ENCODE measurements around the gene BRME1. TPM values are rescaled to one million over a fixed set of nuclear protein-coding genes. Genes with fewer than 3 reads are reported as not detected.
A peak's percentile ranks its signal among the peaks of the same experiment; 100 is the strongest.

The BRME1 gene
- 1 to 10 TPM in 7 of 8 experiments, under 1 TPM in 1; 0.51 to 5.2 (median 3.2) TPM for total RNA-seq

DNA sequence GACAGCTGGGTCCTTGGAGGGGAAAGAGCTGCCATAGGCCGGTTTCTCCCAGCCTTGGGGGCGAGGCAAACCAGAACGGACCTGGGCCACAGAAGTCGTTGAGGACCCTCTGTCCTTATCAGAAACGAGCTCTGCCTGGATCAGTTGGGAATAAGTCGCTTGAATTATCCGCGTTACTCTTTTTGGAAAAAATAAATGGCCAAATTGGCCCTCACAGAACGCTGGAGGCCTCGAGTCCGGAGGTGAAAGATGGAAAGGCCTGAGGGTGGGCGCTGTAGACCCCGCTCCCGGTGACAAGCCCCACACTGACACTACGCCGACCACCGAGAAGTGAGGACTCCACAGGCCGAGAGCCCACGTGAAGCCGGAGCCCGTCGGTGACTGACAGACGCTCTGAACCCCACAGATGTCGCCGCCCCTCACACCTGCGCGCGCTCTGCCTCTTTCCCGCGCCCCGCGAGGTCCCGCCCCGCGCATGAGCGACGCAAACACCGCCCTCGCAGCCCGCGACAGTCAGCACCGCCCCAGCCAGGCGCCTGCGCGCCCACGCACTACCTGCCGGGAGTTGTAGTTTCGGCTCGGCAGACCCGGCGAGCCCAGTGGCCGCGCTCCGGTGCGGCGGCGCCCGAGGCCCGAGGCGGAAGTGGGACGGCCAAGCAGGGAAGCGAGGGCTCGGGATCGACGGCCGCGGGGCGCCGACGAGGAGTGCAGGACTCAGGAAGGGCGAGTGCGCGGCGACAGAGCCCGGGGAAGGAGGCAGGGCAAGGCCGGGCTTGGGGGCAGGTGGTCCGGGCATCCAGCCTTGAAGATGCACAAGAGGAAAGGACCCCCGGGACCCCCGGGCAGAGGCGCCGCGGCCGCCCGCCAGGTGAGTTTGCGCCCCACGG is at the start of gene BRME1, which contains the start of gene CC2D1A:
Gene BRME1 (minus strand): TSS at position 484 of the 887 bp plus-strand sequence. CDS start 1,225 bp downstream, outside the sequence.
Gene CC2D1A (plus strand): TSS at position 568 of the 887 bp plus-strand sequence. CDS start 241 bp downstream, at position 809.
- 0 to 42% (median 18%) methylated on average over 3 to 29 of the region's 86 CpGs; no CpG with 5 or more reads in 3 of the 10 experiments for WGBS, 10 experiments
- Histone ChIP-seq H3K4me3 (peak within 1 kb of the TSS; percentile 63 to 97 (median 73)), H3K4me1 (replicated peaks in 1 of 2) (peaks cover 0 to 5% of the 10 kb centered on the region in 2 donors), H3K27ac (no peak within 1 kb of the TSS)
- in situ Hi-C loops (cut with MboI; ENCODE audit: low pct_unique_long_range_greater_than_20kb in 2 of 9, low sequenced_read_pairs in 9 of 9, unreplicated experiment in 9 of 9), result no loop called here
- peak; percentile 99 to 100 (median 100) for ATAC-seq (replicated peaks in 6 of 8)

DNA sequence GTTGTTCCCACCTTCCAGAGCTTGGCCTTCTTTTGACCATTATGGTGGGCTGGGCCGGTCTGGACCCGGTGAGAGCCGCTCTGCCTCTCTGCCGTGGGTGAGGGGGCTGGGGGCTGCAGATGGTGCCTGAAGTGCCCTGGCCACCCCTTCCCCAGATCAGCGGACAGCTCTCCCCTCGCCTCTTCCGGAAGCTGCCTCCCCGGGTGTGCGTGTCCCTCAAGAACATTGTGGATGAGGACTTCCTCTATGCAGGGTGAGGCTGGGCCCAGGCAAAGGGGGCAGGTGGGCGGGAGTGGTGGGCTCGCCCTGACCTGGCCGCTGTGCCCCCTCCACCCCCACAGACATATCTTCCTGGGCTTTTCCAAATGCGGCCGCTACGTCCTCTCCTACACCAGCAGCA is 48.3 kb upstream of the BRME1 start:
- WGBS, 10 experiments, result 60 to 100% (median 95%) methylated on average over 1 to 8 of the region's 15 CpGs; no CpG with 5 or more reads in 6 of the 10 experiments
- ATAC-seq (replicated peaks in 6 of 8), result no peak
- no peak overlapping the region for H3K27ac ChIP-seq
- H3K4me1 ChIP-seq (replicated peaks in 1 of 2), result peaks cover 6 to 8% of the 10 kb centered on the region in 2 donors
- in situ Hi-C loops (cut with MboI; ENCODE audit: low pct_unique_long_range_greater_than_20kb in 2 of 9, low sequenced_read_pairs in 9 of 9, unreplicated experiment in 9 of 9), result no loop called here
- no peak overlapping the region for H3K4me3 ChIP-seq

- Histone ChIP-seq H3K27ac (peak overlapping the region; percentile 93 to 95), H3K4me1 (replicated peaks in 1 of 2) (peaks cover 6 to 8% of the 10 kb centered on the region in 2 donors), H3K4me3 (peak overlapping the region; percentile 65 to 85 (median 71))
- WGBS, 10 experiments, result 10 to 38% (median 27%) methylated on average over 2 to 4 of the region's 13 CpGs; no CpG with 5 or more reads in 7 of the 10 experiments
- in situ Hi-C loops (cut with MboI; ENCODE audit: low pct_unique_long_range_greater_than_20kb in 2 of 9, low sequenced_read_pairs in 9 of 9, unreplicated experiment in 9 of 9), result no loop called here
- ATAC-seq (replicated peaks in 6 of 8), result peak in 3 of 8 experiments; percentile 42 to 66 (median 54)
These were observed 47.1 kb upstream of the BRME1 start for GRCh38 chr19:13952931-13953531.

DNA sequence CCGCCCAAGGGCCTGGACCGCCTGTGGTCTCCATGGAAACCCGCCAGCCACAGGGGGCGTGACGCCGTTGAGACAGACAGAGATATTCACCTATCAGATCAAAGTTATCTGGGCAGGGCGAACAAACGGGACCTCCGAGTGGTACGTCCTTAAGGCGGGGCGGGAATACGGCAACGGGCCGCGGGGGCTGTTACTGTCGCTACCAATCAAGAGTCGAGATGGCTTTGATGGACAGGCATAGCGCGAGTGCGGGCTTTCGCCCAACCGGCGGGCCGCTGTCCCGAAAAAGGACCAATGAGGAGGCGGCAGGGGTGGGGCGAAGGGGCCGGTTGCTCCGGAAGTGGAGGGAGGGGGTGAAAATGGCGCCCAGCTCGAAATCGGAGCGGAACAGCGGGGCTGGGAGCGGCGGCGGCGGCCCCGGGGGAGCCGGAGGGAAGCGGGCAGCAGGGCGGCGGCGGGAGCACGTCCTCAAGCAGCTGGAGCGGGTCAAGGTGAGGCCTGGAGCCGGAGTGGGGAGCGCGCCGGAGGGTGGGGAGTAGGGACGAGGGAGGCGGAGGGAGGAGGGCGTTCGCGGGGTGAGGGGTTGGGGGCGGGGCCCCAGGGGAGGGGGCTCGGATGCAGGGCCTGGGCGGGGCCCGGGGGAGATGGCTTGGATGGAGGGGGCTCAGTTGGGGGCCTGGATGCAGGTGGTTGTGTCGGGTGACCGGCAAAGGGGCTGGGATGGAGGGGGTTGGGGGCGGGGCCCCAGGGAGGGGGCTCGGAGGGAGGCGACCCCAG is 46.4 kb upstream of the BRME1 start, which contains the start of gene DCAF15:
Gene DCAF15 (plus strand): TSS at position 356 of the 777 bp plus-strand sequence. CDS start 4 bp downstream, at position 360.
- peak within 1 kb of the TSS; percentile 93 to 95 for H3K27ac ChIP-seq
- in situ Hi-C loops (cut with MboI; ENCODE audit: low pct_unique_long_range_greater_than_20kb in 2 of 9, low sequenced_read_pairs in 9 of 9, unreplicated experiment in 9 of 9), result no loop called here
- 0% methylated on average over 1 to 2 of the region's 65 CpGs; no CpG with 5 or more reads in 8 of the 10 experiments for WGBS, 10 experiments
- H3K4me1 ChIP-seq (replicated peaks in 1 of 2), result peaks cover 6 to 8% of the 10 kb centered on the region in 2 donors
- peak; percentile 93 to 98 (median 96) for ATAC-seq (replicated peaks in 6 of 8)
- H3K4me3 ChIP-seq, result peak within 1 kb of the TSS; percentile 65 to 85 (median 71)

DNA sequence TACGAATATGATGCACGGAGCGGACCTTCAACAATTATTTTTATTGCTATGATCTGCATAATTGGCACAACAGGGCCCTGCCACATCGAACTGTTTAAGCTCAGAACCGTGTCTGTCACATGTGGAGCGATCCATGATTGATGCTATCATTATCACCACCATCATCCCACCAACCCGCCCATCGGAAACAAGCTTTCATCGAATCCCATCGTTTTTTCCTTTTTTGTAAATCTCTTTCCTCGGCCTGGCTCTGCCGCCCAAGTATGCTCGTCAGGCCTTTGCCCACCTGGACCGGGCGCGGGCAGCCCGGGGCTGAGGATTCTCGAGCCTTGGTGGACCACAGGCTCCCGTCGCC is 45.9 kb upstream of the BRME1 start:
- ATAC-seq (replicated peaks in 6 of 8), result peak in 3 of 8 experiments; percentile 0 to 17 (median 14)
- H3K27ac ChIP-seq, result peak overlapping the region; percentile 55 to 73
- in situ Hi-C loops (cut with MboI; ENCODE audit: low pct_unique_long_range_greater_than_20kb in 2 of 9, low sequenced_read_pairs in 9 of 9, unreplicated experiment in 9 of 9), result no loop called here

GRCh38 chr19:13951043-13951442 is 45.1 kb upstream of the BRME1 start:
- Histone ChIP-seq H3K4me3 (no peak overlapping the region), H3K4me1 (replicated peaks in 1 of 2) (peaks cover 6 to 8% of the 10 kb centered on the region in 2 donors), H3K27ac (no peak overlapping the region)
- in situ Hi-C loops (cut with MboI; ENCODE audit: low pct_unique_long_range_greater_than_20kb in 2 of 9, low sequenced_read_pairs in 9 of 9, unreplicated experiment in 9 of 9), result no loop called here
- 57 to 83% (median 73%) methylated on average over 1 to 2 of the region's 2 CpGs; no CpG with 5 or more reads in 3 of the 10 experiments for WGBS, 10 experiments
- ATAC-seq (replicated peaks in 6 of 8), result no peak

More for the DNA sequence above, 45.9 kb upstream of the BRME1 start:
- Histone ChIP-seq H3K4me1 (replicated peaks in 1 of 2) (peaks cover 6 to 8% of the 10 kb centered on the region in 2 donors), H3K4me3 (peak overlapping the region; percentile 34 to 41 (median 35))
- 0 to 28% (median 7%) methylated on average over 2 to 12 of the region's 20 CpGs; no CpG with 5 or more reads in 2 of the 10 experiments for WGBS, 10 experiments

DNA sequence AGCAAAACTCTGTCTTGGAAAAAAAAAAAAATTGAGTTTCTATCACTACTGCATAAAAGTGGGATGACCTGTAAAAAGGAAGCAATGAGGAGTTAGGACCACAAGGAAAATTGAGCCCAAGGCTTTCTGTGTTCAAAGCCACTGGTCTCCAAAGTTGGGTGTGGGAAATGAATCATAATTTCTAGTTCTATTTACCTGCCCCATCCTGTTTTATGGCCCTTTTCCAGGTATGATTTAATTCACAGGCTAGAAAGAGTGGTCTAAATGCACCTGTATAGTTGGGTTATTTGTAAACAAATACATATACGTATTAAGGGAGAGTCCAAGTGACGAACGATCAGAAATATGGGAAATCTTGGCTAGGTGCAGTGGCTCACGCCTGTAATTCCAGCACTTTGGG is 40.5 kb upstream of the BRME1 start:
- H3K4me1 ChIP-seq (replicated peaks in 1 of 2), result no peaks in the 10 kb centered on the region
- ATAC-seq (replicated peaks in 6 of 8), result no peak
- in situ Hi-C loops (cut with MboI; ENCODE audit: low pct_unique_long_range_greater_than_20kb in 2 of 9, low sequenced_read_pairs in 9 of 9, unreplicated experiment in 9 of 9), result no loop called here
- no peak overlapping the region for H3K4me3 ChIP-seq
- 80 to 95% (median 92%) methylated on average over 1 to 4 of the region's 4 CpGs; no CpG with 5 or more reads in 5 of the 10 experiments for WGBS, 10 experiments
- H3K27ac ChIP-seq, result no peak overlapping the region

DNA sequence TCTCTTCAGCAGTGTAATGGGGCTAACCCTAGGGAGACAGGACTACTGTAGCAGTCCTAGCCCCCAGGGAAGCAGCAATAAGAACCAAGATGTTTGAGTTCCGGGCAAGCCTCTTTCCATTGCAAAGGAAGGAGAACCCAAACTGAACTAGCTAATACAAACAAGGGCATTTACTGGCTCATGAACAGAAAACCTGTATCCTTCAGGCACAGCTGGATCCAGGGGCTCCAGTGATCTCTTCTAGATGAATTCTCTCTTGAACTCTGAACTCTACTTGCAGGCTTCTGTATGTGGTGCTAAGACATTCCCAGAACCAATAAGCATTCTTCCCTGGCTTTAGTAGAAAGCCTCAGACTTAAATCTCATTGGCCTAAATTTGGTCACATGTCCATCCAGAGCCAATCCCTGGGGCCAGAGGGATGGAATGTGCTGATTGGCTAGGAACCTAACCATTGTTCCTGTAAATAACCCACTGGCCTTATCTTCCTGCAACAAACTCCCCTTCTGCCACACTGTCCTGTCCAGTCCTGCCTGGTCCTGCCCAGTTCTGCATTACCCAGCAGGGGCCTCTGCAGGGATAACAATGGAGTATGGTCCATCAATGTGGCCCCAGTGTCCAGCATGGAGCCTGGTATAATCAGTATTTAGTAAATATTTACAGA is 36.2 kb upstream of the BRME1 start:
- ATAC-seq (replicated peaks in 6 of 8), result peak in 1 of 8 experiments; percentile 21
- WGBS, 10 experiments, result 83 to 100% (median 100%) methylated on average over 1 of the region's 1 CpG; no CpG with 5 or more reads in 6 of the 10 experiments

DNA sequence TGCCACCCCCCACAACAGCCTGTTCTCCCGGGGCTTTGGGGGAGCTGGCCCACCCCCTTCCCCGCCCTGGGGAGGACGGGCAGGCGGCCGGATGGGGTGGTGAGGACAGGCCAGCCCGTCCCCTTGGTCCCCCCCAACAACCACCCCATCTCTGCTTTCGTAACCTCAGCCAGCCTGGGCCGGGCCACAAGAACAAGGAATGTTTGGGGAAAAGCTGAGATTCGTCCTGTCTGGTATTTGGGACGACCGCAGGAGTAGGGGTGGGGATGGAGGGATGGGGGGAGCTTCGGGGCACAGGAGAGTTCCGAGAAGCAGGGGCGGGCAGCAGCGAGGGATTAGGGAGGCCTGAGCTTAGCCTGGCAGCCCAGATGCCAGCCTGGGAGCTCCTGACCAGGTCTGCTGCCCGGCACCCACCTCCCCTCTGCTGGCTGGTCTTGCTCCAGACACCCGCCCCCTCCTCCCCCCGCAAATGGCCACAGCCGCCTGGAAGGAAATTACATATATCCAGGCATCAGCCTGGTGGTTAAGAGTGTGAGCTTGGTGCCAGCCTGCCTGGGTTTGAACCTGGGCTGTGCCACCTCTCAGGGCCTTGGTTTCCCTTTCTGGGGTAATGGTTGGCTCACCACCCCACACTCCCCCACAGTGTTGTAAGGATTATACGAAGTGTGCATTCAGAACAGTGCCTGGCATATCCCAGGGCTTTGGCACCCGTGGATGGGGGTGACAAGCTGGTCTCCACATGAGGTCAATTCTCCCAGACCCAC is 32.6 kb upstream of the BRME1 start, which contains the start of gene PODNL1:
Gene PODNL1 (minus strand): TSS at position 117 of the 764 bp plus-strand sequence. CDS start 236 bp downstream, outside the sequence.
- peak within 1 kb of the TSS in 1 of 2 donors; percentile 26 for H3K27ac ChIP-seq
- in situ Hi-C loops (cut with MboI; ENCODE audit: low pct_unique_long_range_greater_than_20kb in 2 of 9, low sequenced_read_pairs in 9 of 9, unreplicated experiment in 9 of 9), result no loop called here
- H3K4me1 ChIP-seq (replicated peaks in 1 of 2), result peaks cover 18 to 23% of the 10 kb centered on the region in 2 donors
- peak within 1 kb of the TSS in 3 of 5 donors; percentile 0 to 2 (median 0) for H3K4me3 ChIP-seq
- 70 to 86% methylated on average over 1 to 2 of the region's 21 CpGs; no CpG with 5 or more reads in 8 of the 10 experiments for WGBS, 10 experiments
- ATAC-seq (replicated peaks in 6 of 8), result peak; percentile 39 to 74 (median 64)

More for the DNA sequence above, 36.2 kb upstream of the BRME1 start:
- H3K4me1 ChIP-seq (replicated peaks in 1 of 2), result peaks cover 10 to 13% of the 10 kb centered on the region in 2 donors
- H3K27ac ChIP-seq, result no peak overlapping the region
- in situ Hi-C loops (cut with MboI; ENCODE audit: low pct_unique_long_range_greater_than_20kb in 2 of 9, low sequenced_read_pairs in 9 of 9, unreplicated experiment in 9 of 9), result no loop called here
- no peak overlapping the region for H3K4me3 ChIP-seq

DNA sequence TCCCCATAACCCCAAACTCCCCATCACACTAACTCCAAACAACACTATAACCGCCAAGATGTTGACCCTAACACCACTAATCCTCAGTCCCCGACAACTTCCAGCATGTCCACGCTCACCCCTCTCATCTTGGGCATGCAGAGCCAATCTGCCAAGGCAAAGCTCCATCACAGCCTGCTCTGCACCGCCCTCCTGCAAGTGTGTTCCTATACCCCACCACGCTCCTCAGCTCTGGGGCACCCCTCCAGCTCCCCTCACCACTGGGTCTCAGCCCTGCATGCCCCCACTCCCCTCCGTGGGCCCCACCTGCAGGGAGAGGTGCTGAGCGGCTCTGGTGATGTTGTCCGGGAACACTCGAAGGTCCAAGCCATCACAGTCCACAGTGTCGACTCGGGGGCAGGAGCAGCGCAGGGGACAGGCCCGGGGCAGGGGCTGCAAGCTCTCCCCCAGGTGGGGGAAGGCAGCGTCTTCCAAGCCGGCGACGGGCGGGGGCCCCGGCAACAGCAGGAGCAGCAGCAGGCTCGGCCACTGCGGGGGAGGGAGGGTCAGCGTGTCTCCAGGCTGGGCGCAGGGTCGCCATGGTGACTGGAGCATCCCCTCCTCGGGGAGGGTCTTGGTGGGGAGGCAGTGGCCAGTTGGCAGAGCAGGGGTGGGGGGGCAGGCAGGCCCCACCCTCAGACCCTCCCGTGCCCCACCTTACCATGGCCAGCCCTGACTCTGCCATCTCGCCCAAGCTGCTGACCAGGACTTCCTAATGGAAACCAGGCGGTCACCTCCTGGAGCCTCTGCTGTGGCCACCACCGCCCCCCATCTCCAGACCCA is 31.8 kb upstream of the BRME1 start:
- Histone ChIP-seq H3K4me3 (peak overlapping the region in 3 of 5 donors; percentile 0 to 2 (median 0)), H3K4me1 (replicated peaks in 1 of 2) (peaks cover 18 to 23% of the 10 kb centered on the region in 2 donors), H3K27ac (peak overlapping the region in 1 of 2 donors; percentile 26)
- in situ Hi-C loops (cut with MboI; ENCODE audit: low pct_unique_long_range_greater_than_20kb in 2 of 9, low sequenced_read_pairs in 9 of 9, unreplicated experiment in 9 of 9), result no loop called here
- no CpG with 5 or more reads among the region's 29 CpGs for WGBS, 10 experiments
- peak; percentile 23 to 78 (median 70) for ATAC-seq (replicated peaks in 6 of 8)
